WTC11 (cell line): ENCODE measurements around the gene KCNN1. TPM values are rescaled to one million over a fixed set of nuclear protein-coding genes. Genes with fewer than 3 reads are reported as not detected.

Source experiments
- ATAC-seq: fragments of 200-7000 bp; cut with Tn5 transposase; 2 replicates; pipeline ENCODE4 v1.10.0; 2021; ENCODE audit warnings: mild to moderate bottlenecking, moderate library complexity
- CTCF ChIA-PET: fragments of 300-600 bp; sonication (Branson Sonifier 250); formaldehyde crosslinking; loops from one replicate; lab custom pipeline; 2021; ENCODE audit warnings: antibody characterized with exemption; lab: Charles Lee
- POLR2A ChIA-PET: fragments of 350-600 bp; sonication (Branson Sonifier 250); formaldehyde crosslinking; loops from one replicate; lab custom pipeline; 2021; ENCODE audit warnings: antibody characterized with exemption; lab: Charles Lee
- DNase-seq: peaks from one replicate; pipeline ENCODE4 v3.0.0; 2021; ENCODE audit warnings: low spot score
- H3K27ac Mint-ChIP-seq: 2 replicates; pipeline ENCODE4 v1.8.0; 2021; ENCODE audit warnings: mixed read lengths
- H3K27me3 Mint-ChIP-seq: 2 replicates; pipeline ENCODE4 v1.8.0; 2021; ENCODE audit warnings: low read depth, mild to moderate bottlenecking, moderate library complexity, mixed read lengths
- H3K36me3 Mint-ChIP-seq: 2 replicates; pipeline ENCODE4 v1.8.0; 2021; ENCODE audit warnings: mixed read lengths
- H3K4me1 Mint-ChIP-seq: 2 replicates; pipeline ENCODE4 v1.8.0; 2022; ENCODE audit warnings: mixed read lengths
- H3K4me3 Mint-ChIP-seq: 2 replicates; pipeline ENCODE4 v1.8.0; 2021; ENCODE audit warnings: mild to moderate bottlenecking, moderate library complexity, mixed read lengths
- H3K9me3 Mint-ChIP-seq: 2 replicates; pipeline ENCODE4 v1.8.0; 2021; ENCODE audit warnings: mixed read lengths
- AFF4 ChIP-seq: sonication (generic); formaldehyde crosslinking; IDR thresholded peaks from 2 replicates; pipeline ENCODE4 v1.8.1; 2023; ENCODE audit warnings: mild to moderate bottlenecking, missing genetic modification reagents, borderline replicate concordance
- ATF1 ChIP-seq: sonication (generic); formaldehyde crosslinking; IDR thresholded peaks from 2 replicates; pipeline ENCODE4 v1.8.1; 2023; ENCODE audit warnings: mild to moderate bottlenecking, moderate library complexity, missing genetic modification reagents
- CREM ChIP-seq: sonication (generic); formaldehyde crosslinking; IDR thresholded peaks from 2 replicates; pipeline ENCODE4 v1.8.1; 2022; ENCODE audit warnings: mild to moderate bottlenecking, missing genetic modification reagents, moderate library complexity
- E2F4 ChIP-seq: sonication (generic); formaldehyde crosslinking; IDR thresholded peaks from 2 replicates; pipeline ENCODE4 v1.8.1; 2022; ENCODE audit warnings: low read depth, mild to moderate bottlenecking, moderate library complexity, missing genetic modification reagents, borderline replicate concordance
- FOXJ3 ChIP-seq: sonication (generic); formaldehyde crosslinking; IDR thresholded peaks from 2 replicates; pipeline ENCODE4 v1.9.0; 2021; ENCODE audit warnings: missing genetic modification reagents, mild to moderate bottlenecking, borderline replicate concordance
- FOXP1 ChIP-seq: sonication (generic); formaldehyde crosslinking; IDR thresholded peaks from 2 replicates; pipeline ENCODE4 v1.8.0; 2022; ENCODE audit warnings: missing genetic modification reagents, mild to moderate bottlenecking, moderate library complexity, borderline replicate concordance
- FOXP4 ChIP-seq: sonication (generic); formaldehyde crosslinking; IDR thresholded peaks from 2 replicates; pipeline ENCODE4 v1.8.0; 2022; ENCODE audit warnings: mild to moderate bottlenecking, missing genetic modification reagents
- GTF2I ChIP-seq: fragments of 250-450 bp; sonication (Bioruptor Pico); conservative IDR thresholded peaks from 2 replicates; pipeline ENCODE4 v1.4.0; 2021; ENCODE audit warnings: mild to moderate bottlenecking
- IRF1 ChIP-seq: sonication (generic); formaldehyde crosslinking; IDR thresholded peaks from 2 replicates; pipeline ENCODE4 v1.8.0; 2023; ENCODE audit warnings: missing genetic modification reagents
- JAZF1 ChIP-seq: fragments of 250-450 bp; sonication (Bioruptor Pico); IDR thresholded peaks from 2 replicates; pipeline ENCODE4 v1.9.0; 2021; ENCODE audit warnings: moderate library complexity, mild to moderate bottlenecking, inconsistent platforms
- NFE2L1 ChIP-seq: sonication (generic); formaldehyde crosslinking; IDR thresholded peaks from 2 replicates; pipeline ENCODE4 v1.8.1; 2023; ENCODE audit warnings: missing genetic modification reagents
- NFYB ChIP-seq: sonication (generic); formaldehyde crosslinking; conservative IDR thresholded peaks from 2 replicates; pipeline ENCODE4 v1.8.0; 2022; ENCODE audit warnings: low read depth, missing genetic modification reagents
- NR1H2 ChIP-seq: sonication (generic); formaldehyde crosslinking; IDR thresholded peaks from 2 replicates; pipeline ENCODE4 v1.9.0; 2021; ENCODE audit warnings: mild to moderate bottlenecking, moderate library complexity, missing genetic modification reagents
- PRDM15 ChIP-seq: sonication (generic); formaldehyde crosslinking; IDR thresholded peaks from 2 replicates; pipeline ENCODE4 v1.8.0; 2022; ENCODE audit warnings: missing genetic modification reagents
- PREB ChIP-seq: sonication (generic); formaldehyde crosslinking; IDR thresholded peaks from 2 replicates; pipeline ENCODE4 v1.8.1; 2022; ENCODE audit warnings: mild to moderate bottlenecking, missing genetic modification reagents, moderate library complexity, borderline replicate concordance
- RORB ChIP-seq: fragments of 250-450 bp; sonication (Bioruptor Pico); IDR thresholded peaks from 2 replicates; pipeline ENCODE4 v1.9.0; 2021; ENCODE audit warnings: mild to moderate bottlenecking
- TEAD4 ChIP-seq: sonication (generic); formaldehyde crosslinking; IDR thresholded peaks from 2 replicates; pipeline ENCODE4 v1.8.0; 2022; ENCODE audit warnings: mild to moderate bottlenecking, missing genetic modification reagents
- ZBTB21 ChIP-seq: sonication (generic); formaldehyde crosslinking; IDR thresholded peaks from 2 replicates; pipeline ENCODE4 v1.8.1; 2023; ENCODE audit warnings: mild to moderate bottlenecking, missing genetic modification reagents, borderline replicate concordance
- ZBTB43 ChIP-seq: sonication (generic); formaldehyde crosslinking; IDR thresholded peaks from 2 replicates; pipeline ENCODE4 v1.8.1; 2023; ENCODE audit warnings: mild to moderate bottlenecking, missing genetic modification reagents
- ZNF263 ChIP-seq: sonication (generic); formaldehyde crosslinking; IDR thresholded peaks from 2 replicates; pipeline ENCODE4 v1.8.1; 2022; ENCODE audit warnings: low read depth, mild to moderate bottlenecking, moderate library complexity, missing genetic modification reagents
- total RNA-seq: library from RNA; stranded (reverse); gene quantifications from 3 replicates; pipeline ENCODE4 v1.2.3, GENCODE V29; 2021

KCNN1 gene
- total RNA-seq, 1 experiment from 2014 or later: 15.3 TPM

- DNase-seq: no peak
- CTCF ChIA-PET: interaction anchor here (0.6 to 5.0 kb wide), 8 partner anchors 10 to 512 kb away, joined by 3 to 43 read pairs (median 6); partner anchors contain the start of genes ARRDC2 and RPL18A
- TF ChIP-seq NFYB (CRISPR knock-in tag) (no peak), ZBTB21 (no peak), IRF1 (CRISPR knock-in tag) (no peak), PRDM15 (no peak), CREM (CRISPR knock-in tag) (no peak), RORB (no peak), FOXP4 (CRISPR knock-in tag) (no peak), PREB (CRISPR knock-in tag) (no peak), JAZF1 (CRISPR knock-in tag) (no peak), E2F4 (CRISPR knock-in tag) (no peak), GTF2I (no peak), ATF1 (CRISPR knock-in tag) (no peak), NR1H2 (CRISPR knock-in tag) (no peak), FOXP1 (CRISPR knock-in tag) (no peak), NFE2L1 (CRISPR knock-in tag) (no peak), AFF4 (CRISPR knock-in tag) (no peak), TEAD4 (CRISPR knock-in tag) (no peak), FOXJ3 (CRISPR knock-in tag) (no peak), ZNF263 (CRISPR knock-in tag) (no peak), ZBTB43 (CRISPR knock-in tag) (no peak)
- TF ChIP-seq, all 79 proteins: peak for 0
- Mint-ChIP-seq H3K36me3 (no peaks in the 10 kb centered on the region), H3K27me3 (peaks cover 54% of the 10 kb centered on the region), H3K4me3 (peak overlapping the region; percentile 74), H3K9me3 (no peaks in the 10 kb centered on the region), H3K27ac (no peak overlapping the region), H3K4me1 (peaks cover 25% of the 10 kb centered on the region)
- ATAC-seq: no peak
- POLR2A ChIA-PET: interaction anchor here (0.5 to 1.5 kb wide), 3 partner anchors 10 to 21 kb away, joined by 5 to 7 read pairs (median 5); partner anchors contain the start of gene CCDC124
Measured at GRCh38 chr19:17953316-17953801, 13.5 kb upstream of the KCNN1 start.
